ENCODE results near the gene VIPAS39. TPM values are rescaled to one million over a fixed set of nuclear protein-coding genes. Genes with fewer than 3 reads are reported as not detected.

VIPAS39 gene
- total RNA-seq (2022; extraction: Qiagen RNA extraction) = 13.2 to 15.0 TPM (median 14.1 TPM) in 5 replicates

DNA sequence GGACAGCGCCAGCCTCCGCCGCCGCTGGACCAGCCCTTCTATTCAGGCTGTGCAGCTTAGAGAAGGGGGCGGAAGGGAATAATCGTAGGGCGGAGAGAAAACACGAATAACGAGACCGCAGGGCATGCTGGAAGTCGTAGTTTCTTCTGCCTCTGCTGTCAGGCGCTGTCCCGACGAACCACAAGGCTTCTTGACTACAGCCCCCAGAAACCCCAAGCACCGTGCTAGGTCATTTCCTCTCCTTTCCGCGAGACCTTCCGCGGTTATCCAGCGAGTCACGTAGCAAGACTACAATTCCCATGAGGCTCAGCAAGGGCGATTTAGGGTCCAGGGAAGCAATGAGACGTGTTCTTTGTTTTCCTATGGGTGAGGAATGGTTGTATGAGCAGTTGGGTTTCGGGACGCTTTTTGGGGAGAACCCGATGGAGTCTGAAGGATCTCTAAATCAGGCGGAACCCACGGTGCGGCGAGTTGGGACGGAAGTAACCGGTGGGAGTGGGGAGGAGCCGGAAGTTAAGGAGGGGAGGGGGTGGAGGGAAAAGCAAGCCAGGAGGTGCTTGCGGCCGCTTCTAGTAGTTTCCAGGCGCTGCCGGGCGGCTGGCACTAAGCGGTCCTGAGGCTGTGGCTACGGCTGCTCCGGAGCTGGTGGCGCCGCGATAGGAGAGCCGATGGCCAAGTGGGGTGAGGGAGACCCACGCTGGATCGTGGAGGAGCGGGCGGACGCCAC lies at the start of gene VIPAS39, which contains the start of gene AHSA1:
TSS of gene VIPAS39 (minus strand) at position 80 of the 727 bp plus-strand sequence. CDS start 3,499 bp downstream, outside the sequence.
TSS of gene AHSA1 (plus strand) at position 572 of the 727 bp plus-strand sequence. CDS start at position 669, 97 bp downstream.

DNA sequence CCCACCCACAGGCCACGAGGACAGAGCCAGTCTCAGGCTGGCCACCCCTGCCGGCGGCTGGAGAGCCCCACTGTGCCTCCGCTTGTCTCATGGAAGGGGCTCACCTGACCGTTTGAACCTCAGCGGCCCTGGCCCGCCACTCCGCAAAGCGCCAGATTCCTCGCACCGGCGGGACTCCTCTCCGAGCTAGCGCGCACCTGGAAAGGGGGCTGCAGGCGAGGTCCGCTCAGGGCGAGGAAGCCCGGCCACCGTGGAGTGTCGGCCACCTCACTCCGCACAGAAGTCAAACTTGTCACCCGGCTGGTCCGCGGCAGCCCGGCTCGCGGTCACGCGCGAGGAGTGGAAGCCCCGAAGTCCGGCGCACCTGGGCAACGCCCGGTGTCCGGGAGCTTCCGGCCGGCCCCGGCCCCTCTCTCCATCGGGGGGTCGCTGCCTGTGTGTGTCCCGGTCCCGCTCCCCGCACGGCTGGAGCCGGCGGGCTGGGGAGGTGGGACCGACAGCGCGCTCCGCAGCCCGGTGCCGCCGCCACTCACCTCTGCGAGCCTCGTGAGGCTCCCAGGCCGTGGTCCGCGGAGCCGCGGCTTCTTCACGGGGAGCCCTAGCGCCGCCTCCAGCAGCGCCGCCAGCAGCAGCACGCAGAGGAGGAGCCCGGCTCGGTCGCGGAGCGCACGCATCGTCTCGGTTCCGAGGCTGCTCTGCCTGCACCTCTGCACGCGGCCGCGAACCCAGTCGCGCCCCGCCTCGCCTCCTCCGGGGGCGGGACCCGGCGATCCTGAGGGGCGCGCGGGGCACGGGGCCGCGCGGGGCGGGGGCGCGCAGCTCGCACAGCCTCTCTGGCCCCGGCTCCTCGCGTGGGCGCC lies 40.9 kb upstream of the VIPAS39 start, which contains the start of gene ISM2:
TSS of gene ISM2 (minus strand) at position 697 of the 860 bp plus-strand sequence. CDS start at position 674, 23 bp downstream.

DNA sequence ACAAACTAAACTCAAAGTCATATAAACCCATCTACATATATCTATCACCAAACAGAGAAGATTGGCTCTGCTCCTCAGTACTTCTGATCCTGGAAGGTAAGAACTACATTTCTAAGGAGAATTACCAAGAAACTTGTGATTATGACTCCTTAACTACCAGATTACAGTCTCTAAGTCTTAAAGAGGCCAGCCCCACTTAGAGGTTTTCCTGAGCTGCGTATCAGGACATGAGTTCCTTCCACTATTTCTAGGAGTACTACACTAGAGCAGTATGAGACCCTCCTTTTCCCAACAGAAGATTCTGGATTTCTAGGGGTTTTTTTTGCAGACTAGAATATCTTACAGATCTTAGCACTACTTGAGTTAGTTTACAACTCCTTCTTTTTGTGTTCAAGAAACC lies 34.0 kb downstream of the VIPAS39 start, which contains the start of gene NOXRED1:
TSS of gene NOXRED1 (minus strand) at position 101 of the 400 bp plus-strand sequence. CDS start 634 bp downstream, outside the sequence.

DNA sequence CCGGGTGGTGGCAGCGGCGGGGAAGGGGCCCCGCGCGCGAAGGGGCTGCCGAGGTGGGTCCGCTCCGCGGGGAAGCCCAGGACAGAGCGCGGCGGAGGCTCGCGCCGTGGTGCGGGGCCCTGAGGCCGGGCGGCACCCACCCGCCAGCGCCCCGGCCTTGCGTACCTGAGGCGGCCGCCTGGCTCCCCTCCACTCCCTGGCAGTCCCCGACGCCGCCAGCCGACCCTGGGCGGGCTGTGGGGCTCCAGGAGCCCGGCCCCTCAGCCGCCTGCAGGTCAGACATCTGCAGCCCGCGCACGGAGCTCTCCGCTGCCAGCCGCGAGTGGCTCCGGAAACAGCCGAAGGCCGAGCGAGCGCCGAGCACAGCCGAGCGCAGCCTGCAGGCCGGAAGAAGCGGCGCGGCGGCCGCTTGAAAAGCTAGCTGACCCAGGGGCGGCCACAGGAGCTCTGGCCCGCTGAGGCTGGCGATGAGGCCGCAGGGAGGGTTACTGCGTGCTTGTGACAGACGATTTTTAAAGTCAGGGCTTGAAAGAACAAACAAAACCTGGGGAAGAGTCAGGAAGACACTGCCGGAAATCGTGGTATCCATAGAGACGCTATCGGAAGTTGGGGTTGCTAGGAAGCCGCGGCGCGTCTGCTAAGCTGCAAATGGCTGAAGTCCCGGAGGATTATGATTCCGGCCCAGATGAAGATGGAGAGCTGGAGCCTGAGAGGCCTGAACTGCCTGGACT lies 80.5 kb downstream of the VIPAS39 start, which contains the start of the genes SAMD15 and TMED8:
TSS of gene SAMD15 (plus strand) at position 609 of the 731 bp plus-strand sequence. CDS start at position 649, 40 bp downstream.
TSS of gene TMED8 (minus strand) at position 324 of the 731 bp plus-strand sequence. CDS start at position 283, 41 bp downstream.

Other genes starting within 250 kb of the VIPAS39 start
- not detected in 5 replicates for gene NGB, start 186.4 kb downstream of the VIPAS39 start, total RNA-seq (2022; extraction: Qiagen RNA extraction)
- gene POMT2, start 136.7 kb downstream of the VIPAS39 start, total RNA-seq (2022; extraction: Qiagen RNA extraction) = 25.5 to 31.9 TPM (median 29.1 TPM) in 5 replicates
- 30.5 to 35.5 TPM (median 33.7 TPM) in 5 replicates for gene GSTZ1, start 136.6 kb downstream of the VIPAS39 start, total RNA-seq (2022; extraction: Qiagen RNA extraction)
- 4.6 to 8.8 TPM (median 6.6 TPM) in 5 replicates for gene TMED8, start 80.5 kb downstream of the VIPAS39 start, total RNA-seq (2022; extraction: Qiagen RNA extraction)
- 1.2 to 2.6 TPM (median 1.6 TPM) in 5 replicates for gene SAMD15, start 80.2 kb downstream of the VIPAS39 start, total RNA-seq (2022; extraction: Qiagen RNA extraction)
- 0.05 to 0.08 TPM (median 0.07 TPM) in 5 replicates for gene NOXRED1, start 34.1 kb downstream of the VIPAS39 start, total RNA-seq (2022; extraction: Qiagen RNA extraction)
- gene AHSA1, start 492 bp upstream of the VIPAS39 start, total RNA-seq (2022; extraction: Qiagen RNA extraction) = 220 to 282 TPM (median 240 TPM) in 5 replicates
- gene ISM2, start 41.2 kb upstream of the VIPAS39 start, total RNA-seq (2022; extraction: Qiagen RNA extraction) = 0.39 to 0.58 TPM (median 0.49 TPM) in 5 replicates
- gene SPTLC2, start 159.0 kb upstream of the VIPAS39 start, total RNA-seq (2022; extraction: Qiagen RNA extraction) = 30.2 to 37.5 TPM (median 33.1 TPM) in 5 replicates